G401.6 (cell line): ENCODE measurements around the gene RAB20.
"Not testable (repeated sequence)": the region's sequence is repeated elsewhere in the genome, so short reads cannot be mapped to it uniquely, and the experiment has no call there.

Experiments used
- FAIRE-seq: peaks from 2 replicates; lab custom pipeline; 2012; peaks lifted over from hg19 to GRCh38; lab: Jason Lieb, UNC

The RAB20 gene

GRCh38 chr13:110507678-110508381 is 53.7 kb downstream of the RAB20 start:
- no peak for FAIRE-seq

GRCh38 chr13:110506859-110507566 is 54.5 kb downstream of the RAB20 start:
- no peak for FAIRE-seq

GRCh38 chr13:110506396-110506795 is 55.1 kb downstream of the RAB20 start:
- FAIRE-seq, result no peak

- FAIRE-seq, result no peak
These were observed 55.9 kb downstream of the RAB20 start for GRCh38 chr13:110505594-110505993.

GRCh38 chr13:110503979-110504499 is 57.5 kb downstream of the RAB20 start:
- FAIRE-seq, result no peak

GRCh38 chr13:110503037-110503901 is 58.3 kb downstream of the RAB20 start:
- FAIRE-seq, result no peak

- FAIRE-seq, result no peak
These were observed 60.3 kb downstream of the RAB20 start for GRCh38 chr13:110501188-110501587.

GRCh38 chr13:110500341-110500740 is 61.2 kb downstream of the RAB20 start:
- FAIRE-seq, result no peak

- no peak for FAIRE-seq
These were observed 61.8 kb downstream of the RAB20 start for GRCh38 chr13:110499621-110500281.

- FAIRE-seq, result no peak
These were observed 62.8 kb downstream of the RAB20 start for GRCh38 chr13:110498765-110499164.

- no peak for FAIRE-seq
These were observed 63.2 kb downstream of the RAB20 start for GRCh38 chr13:110498327-110498726.

- FAIRE-seq, result not testable (repeated sequence)
These were observed 63.6 kb downstream of the RAB20 start for GRCh38 chr13:110497896-110498295.

- no peak for FAIRE-seq
These were observed 64.5 kb downstream of the RAB20 start for GRCh38 chr13:110497003-110497402.

GRCh38 chr13:110496281-110496680 is 65.2 kb downstream of the RAB20 start:
- no peak for FAIRE-seq

- FAIRE-seq, result no peak
These were observed 65.6 kb downstream of the RAB20 start for GRCh38 chr13:110495881-110496280.

- no peak for FAIRE-seq
These were observed 66.1 kb downstream of the RAB20 start for GRCh38 chr13:110495376-110495775.

GRCh38 chr13:110493613-110494012 is 67.9 kb downstream of the RAB20 start:
- no peak for FAIRE-seq

GRCh38 chr13:110492679-110493593 is 68.6 kb downstream of the RAB20 start:
- FAIRE-seq, result no peak

GRCh38 chr13:110491869-110492678 is 69.4 kb downstream of the RAB20 start:
- FAIRE-seq, result no peak
